A375 (cell line): ENCODE data around the gene JAM3. TPM values are rescaled to one million over a fixed set of nuclear protein-coding genes. Genes with fewer than 3 reads are reported as not detected.

Experiments used
- total RNA-seq: library from RNA; depleted of rRNA; stranded (reverse); fragments of >200 nt; shearing (Covaris generic); gene quantifications from 2 replicates; pipeline ENCODE4 v1.2.3, GENCODE V29; 2014; rRNA removed

Gene JAM3
- total RNA-seq, result 28.9 and 35.1 TPM in 2 replicates

DNA sequence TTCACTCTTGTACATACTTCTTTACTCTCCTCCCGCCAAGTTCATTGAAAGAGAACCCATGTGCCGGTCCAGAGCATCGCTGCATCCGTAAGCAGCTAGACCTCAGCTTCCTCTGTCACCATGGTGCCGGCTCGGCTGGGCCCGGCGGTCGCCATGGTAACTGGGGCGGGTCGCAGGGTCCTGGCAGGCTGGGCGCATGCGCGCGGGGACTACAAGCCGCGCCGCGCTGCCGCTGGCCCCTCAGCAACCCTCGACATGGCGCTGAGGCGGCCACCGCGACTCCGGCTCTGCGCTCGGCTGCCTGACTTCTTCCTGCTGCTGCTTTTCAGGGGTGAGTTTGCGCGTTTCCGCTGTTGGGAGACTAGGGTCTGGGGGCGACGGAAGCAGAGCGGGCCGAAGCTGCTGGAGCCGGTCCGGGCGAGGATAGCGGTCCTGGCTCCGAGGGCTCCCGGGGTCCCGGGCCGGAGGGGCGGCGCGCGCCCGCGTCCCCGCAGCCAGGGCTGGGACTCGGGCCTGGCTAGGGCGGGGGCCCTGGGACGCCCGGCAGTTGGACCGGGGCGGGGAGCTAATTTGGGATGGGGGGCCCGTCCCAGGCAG lies at the start of gene JAM3:
Gene JAM3, plus strand, starts transcription at position 244 of the 597 bp plus-strand sequence. Its CDS starts 12 bp downstream, at position 256.

Other genes with a start within 250 kb of the JAM3 start
- gene SPATA19, start 223.6 kb upstream of the JAM3 start, total RNA-seq, result not detected in 2 replicates
- gene IGSF9B, start 112.1 kb upstream of the JAM3 start, total RNA-seq, result 6.5 and 7.0 TPM in 2 replicates
- gene NCAPD3, start 154.9 kb downstream of the JAM3 start, total RNA-seq, result 56.1 and 65.4 TPM in 2 replicates
- 37.5 and 42.0 TPM in 2 replicates for gene VPS26B, start 155.6 kb downstream of the JAM3 start, total RNA-seq
- 75.7 and 76.9 TPM in 2 replicates for gene THYN1, start 184.3 kb downstream of the JAM3 start, total RNA-seq
- gene ACAD8, start 184.5 kb downstream of the JAM3 start, total RNA-seq, result 17.7 and 20.0 TPM in 2 replicates
- not detected in 2 replicates for gene GLB1L3, start 207.3 kb downstream of the JAM3 start, total RNA-seq